GM12878 (cell line): ENCODE measurements around the gene ITGA4. TPM values are rescaled to one million over a fixed set of nuclear protein-coding genes. Genes with fewer than 3 reads are reported as not detected.

Source experiments
- ATAC-seq: fragments of 200-7000 bp; cut with Tn5 transposase; 3 replicates; pipeline ENCODE4 v1.9.1; 2020; ENCODE audit warnings: mild to moderate bottlenecking, moderate library complexity
- BruUV-seq: library from RNA; stranded (reverse); fragments of 400-500 nt; replicated peaks from 2 replicates; lab custom pipeline; 2021; lab: Mats Ljungman, UMichigan
- CTCF ChIA-PET: fragments of 300-600 bp; sonication (Branson Sonifier 250); formaldehyde crosslinking; extraction: SDS; loops from one replicate; lab custom pipeline; 2021; ENCODE audit warnings: inconsistent platforms; lab: Yijun Ruan, JAX
- POLR2A ChIA-PET: fragments of 350-600 bp; formaldehyde crosslinking; extraction: SDS; loops from one replicate; lab custom pipeline; 2021; ENCODE audit warnings: inconsistent platforms; lab: Charles Lee
- RAD21 ChIA-PET: fragments of 300-600 bp; sonication (Branson Sonifier 250); formaldehyde crosslinking; loops from one replicate; lab custom pipeline; 2023; ENCODE audit warnings: antibody characterized with exemption; ENCODE audit not compliant: unreplicated experiment; lab: Charles Lee
- SMC1A ChIA-PET: fragments of 300-600 bp; sonication (Branson Sonifier 250); formaldehyde crosslinking; loops from one replicate; lab custom pipeline; 2023; ENCODE audit not compliant: unreplicated experiment, uncharacterized antibody; lab: Charles Lee
- DNase-seq: peaks from one replicate; pipeline ENCODE4 v3.0.0-alpha.2; 2011; ENCODE audit warnings: low read depth, low spot score
- FAIRE-seq: peaks from 3 replicates; lab custom pipeline; 2011; peaks lifted over from hg19 to GRCh38; lab: Jason Lieb, UNC
- H2AFZ ChIP-seq: 2 replicates; pipeline ENCODE4 v1.6.0; 2011; ENCODE audit warnings: low read depth, low read length, control low read depth; ENCODE audit not compliant: control insufficient read depth
- H3K27ac ChIP-seq: 2 replicates; pipeline ENCODE4 v1.5.1; 2011; ENCODE audit warnings: control low read depth; ENCODE audit not compliant: control insufficient read depth, insufficient read depth
- H3K27me3 ChIP-seq, 2 experiments: replicated peaks in 1 of 2; 2 replicates each; pipeline versions ENCODE4 v1.6.0 to v1.6.1; 2011; ENCODE audit warnings: low read length in 1 of 2; ENCODE audit not compliant: control insufficient read depth in 2 of 2, insufficient read depth in 2 of 2
- H3K36me3 ChIP-seq, 2 experiments: 2 replicates each; pipeline ENCODE4 v1.5.1; 2011; ENCODE audit warnings: low read length in 1 of 2; ENCODE audit not compliant: control insufficient read depth in 2 of 2, insufficient read depth in 2 of 2
- H3K4me1 ChIP-seq: 2 replicates; pipeline ENCODE4 v1.6.1; 2011; ENCODE audit warnings: mild to moderate bottlenecking, low read length, moderate library complexity, mixed read lengths; ENCODE audit not compliant: control insufficient read depth, insufficient read depth
- H3K4me2 ChIP-seq: 2 replicates; pipeline ENCODE4 v1.6.0; 2011; ENCODE audit warnings: control low read depth; ENCODE audit not compliant: control insufficient read depth, insufficient read depth
- H3K4me3 ChIP-seq: fragments of 200-600 bp; sonication (generic); 2 replicates; pipeline ENCODE4 v1.5.1; 2016
- H3K79me2 ChIP-seq: 2 replicates; pipeline ENCODE4 v1.6.0; 2011; ENCODE audit warnings: low read length; ENCODE audit not compliant: control insufficient read depth, insufficient read depth
- H3K9ac ChIP-seq: 2 replicates; pipeline ENCODE4 v1.8.0; 2011; ENCODE audit warnings: low read length, control low read depth, mixed read lengths; ENCODE audit not compliant: control insufficient read depth, insufficient read depth
- H3K9me3 ChIP-seq: replicated peaks from 3 replicates; pipeline ENCODE4 v1.5.1; 2011; ENCODE audit warnings: mild to moderate bottlenecking, low read length; ENCODE audit not compliant: control insufficient read depth, insufficient read depth
- H4K20me1 ChIP-seq: 2 replicates; pipeline ENCODE4 v1.6.0; 2011; ENCODE audit not compliant: control insufficient read depth, insufficient read depth
- RAD21 ChIP-seq: IDR thresholded peaks from 2 replicates; pipeline ENCODE4 v1.6.1; 2011; ENCODE audit warnings: mild to moderate bottlenecking, low read depth, low read length, moderate library complexity; ENCODE audit not compliant: insufficient read depth
- SMC3 ChIP-seq: IDR thresholded peaks from 2 replicates; pipeline ENCODE4 v1.6.1; 2011; ENCODE audit warnings: low read length, improper control_type of control experiment, borderline replicate concordance
- ZBTB4 ChIP-seq: fragments of 450-650 bp; formaldehyde crosslinking; IDR thresholded peaks from 2 replicates; pipeline ENCODE4 v1.4.0; 2022; ENCODE audit warnings: mild to moderate bottlenecking, moderate library complexity
- WGBS: methylation state at CpG from one replicate; pipeline ENCODE4 v1.1.6; 2016; ENCODE audit warnings: low lambda C conversion rate; ENCODE audit not compliant: insufficient replicate concordance, insufficient coverage; ENCODE audit errors: missing lambda C conversion rate; 5-methylcytosine and 5-hydroxymethylcytosine counted together
- in situ Hi-C: fragments of 300-500 bp; cut with MboI; formaldehyde crosslinking; loops from 9 replicates; pipeline ENCODE4 v1.14.3; 2018; ENCODE audit warnings: mixed read lengths
- intact Hi-C: fragments of 100-400 bp; cut with micrococcal nuclease; formaldehyde crosslinking; loops from one replicate; pipeline ENCODE4 v1.14.2; 2022; ENCODE audit not compliant: unreplicated experiment
- polyA plus RNA-seq, 11 experiments: library from polyadenylated mRNA; depleted of rRNA in 4 of 11; unstranded in 6 of 11; stranded (reverse) in 5 of 11; fragments of >200 nt; fragmentation: Nextera tagmentation in 4 of 11; fragmentation: Illumina TruSeq in 1 of 11; extraction: Ambion mirVana in 4 of 11; extraction: Trizol in 1 of 11; gene quantifications; 1 replicate in 1 of 11; 2 replicates in 10 of 11; pipeline versions ENCODE4 v1.2.1 to v1.2.3, GENCODE V29; 2011 to 2016; ENCODE audit warnings: inconsistent platforms in 2 of 11, missing spikeins in 2 of 11, low read depth in 1 of 11
- total RNA-seq, 4 experiments: library from RNA; depleted of rRNA in 3 of 4; stranded (reverse); fragments of >200 nt in 3 of 4; fragmentation: Illumina TruSeq in 1 of 4; extraction: Trizol in 1 of 4; gene quantifications; 2 replicates each; pipeline versions ENCODE4 v1.2.1 to v1.2.3, GENCODE V29; 2013 to 2021
- TF ChIP-seq, protein P1 (sequence below): IDR thresholded peaks from 2 replicates; pipeline ENCODE4 v1.6.1; 2012; ENCODE audit warnings: low read length, inconsistent platforms
- TF ChIP-seq, protein P2 (sequence below), 3 experiments: IDR thresholded peaks in 2 of 3; conservative IDR thresholded peaks in 1 of 3; 2 replicates each; pipeline ENCODE4 v1.5.1; 2011; ENCODE audit warnings: low read depth in 3 of 3, low read length in 3 of 3, mild to moderate bottlenecking in 3 of 3, control low read depth in 2 of 3, moderate library complexity in 2 of 3, inconsistent platforms in 1 of 3, mixed read lengths in 1 of 3; ENCODE audit not compliant: control insufficient read depth in 2 of 3, insufficient read depth in 1 of 3; ENCODE audit errors: extremely low read depth in 1 of 3

The ITGA4 gene
- total and polyA plus RNA-seq, 10 of the 15 experiments (the other 5 are each of a cell fraction or from before 2014, with no cell fraction given): 12.4 to 87.9 (median 63.5) TPM

GRCh38 chr2:181573140-181573736 is 116.1 kb downstream of the ITGA4 start:
- Histone ChIP-seq H3K9me3 (no peaks in the 10 kb centered on the region), H4K20me1 (no peaks in the 10 kb centered on the region), H3K9ac (no peak overlapping the region), H3K4me3 (no peak overlapping the region), H3K4me2 (no peak overlapping the region), H3K27me3 (peaks cover 2 to 3% of the 10 kb centered on the region in 2 experiments; a peak in 2 of 4 replicates), H2AFZ (no peak overlapping the region), H3K4me1 (no peaks in the 10 kb centered on the region), H3K36me3 (no peaks in the 10 kb centered on the region), H3K27ac (no peak overlapping the region), H3K79me2 (no peaks in the 10 kb centered on the region)
- SMC1A ChIA-PET: interaction anchor here (0.7 to 11.5 kb wide), 36 partner anchors 9 to 512 kb away, joined by 3 to 337 read pairs (median 4); no protein-coding TSS in a partner anchor
- BruUV-seq: no TSS peak
- CTCF ChIA-PET: interaction anchor here (0.7 to 10.3 kb wide), 39 partner anchors 9 to 497 kb away, joined by 3 to 359 read pairs (median 5); partner anchors contain the start of gene CERKL
- RAD21 ChIA-PET: interaction anchor here (0.6 to 9.0 kb wide), 22 partner anchors 13 to 492 kb away, joined by 3 to 254 read pairs (median 4); partner anchors contain the start of gene ITGA4
- TF ChIP-seq, protein P1, sequence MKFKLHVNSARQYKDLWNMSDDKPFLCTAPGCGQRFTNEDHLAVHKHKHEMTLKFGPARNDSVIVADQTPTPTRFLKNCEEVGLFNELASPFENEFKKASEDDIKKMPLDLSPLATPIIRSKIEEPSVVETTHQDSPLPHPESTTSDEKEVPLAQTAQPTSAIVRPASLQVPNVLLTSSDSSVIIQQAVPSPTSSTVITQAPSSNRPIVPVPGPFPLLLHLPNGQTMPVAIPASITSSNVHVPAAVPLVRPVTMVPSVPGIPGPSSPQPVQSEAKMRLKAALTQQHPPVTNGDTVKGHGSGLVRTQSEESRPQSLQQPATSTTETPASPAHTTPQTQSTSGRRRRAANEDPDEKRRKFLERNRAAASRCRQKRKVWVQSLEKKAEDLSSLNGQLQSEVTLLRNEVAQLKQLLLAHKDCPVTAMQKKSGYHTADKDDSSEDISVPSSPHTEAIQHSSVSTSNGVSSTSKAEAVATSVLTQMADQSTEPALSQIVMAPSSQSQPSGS: no peak
- TF ChIP-seq, protein P2, sequence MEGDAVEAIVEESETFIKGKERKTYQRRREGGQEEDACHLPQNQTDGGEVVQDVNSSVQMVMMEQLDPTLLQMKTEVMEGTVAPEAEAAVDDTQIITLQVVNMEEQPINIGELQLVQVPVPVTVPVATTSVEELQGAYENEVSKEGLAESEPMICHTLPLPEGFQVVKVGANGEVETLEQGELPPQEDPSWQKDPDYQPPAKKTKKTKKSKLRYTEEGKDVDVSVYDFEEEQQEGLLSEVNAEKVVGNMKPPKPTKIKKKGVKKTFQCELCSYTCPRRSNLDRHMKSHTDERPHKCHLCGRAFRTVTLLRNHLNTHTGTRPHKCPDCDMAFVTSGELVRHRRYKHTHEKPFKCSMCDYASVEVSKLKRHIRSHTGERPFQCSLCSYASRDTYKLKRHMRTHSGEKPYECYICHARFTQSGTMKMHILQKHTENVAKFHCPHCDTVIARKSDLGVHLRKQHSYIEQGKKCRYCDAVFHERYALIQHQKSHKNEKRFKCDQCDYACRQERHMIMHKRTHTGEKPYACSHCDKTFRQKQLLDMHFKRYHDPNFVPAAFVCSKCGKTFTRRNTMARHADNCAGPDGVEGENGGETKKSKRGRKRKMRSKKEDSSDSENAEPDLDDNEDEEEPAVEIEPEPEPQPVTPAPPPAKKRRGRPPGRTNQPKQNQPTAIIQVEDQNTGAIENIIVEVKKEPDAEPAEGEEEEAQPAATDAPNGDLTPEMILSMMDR (IDR thresholded peaks at IDR 0.05 in 2 of 3, conservative IDR thresholded peaks at IDR 0.05 in 1 of 3; ENCODE audit: control insufficient read depth in 2 of 3, extremely low read depth in 1 of 3, insufficient read depth in 1 of 3, low read depth in 3 of 3, low read length in 3 of 3): peak; percentile 20 to 48 (median 37); a peak in 5 of 6 replicates
- TF ChIP-seq RAD21: peak; percentile 47
- TF ChIP-seq SMC3: peak; percentile 54; the same call in 1 of the 2 replicates
- no peak for TF ChIP-seq ZBTB4 (CRISPR knock-in tag)
- FAIRE-seq: no peak
- intact Hi-C loops (loop anchor here (1.0 to 10.0 kb wide), 2 partner anchors 142 to 468 kb away; no protein-coding TSS in a partner anchor), in situ Hi-C loops (no loop called here)
- POLR2A ChIA-PET: interaction anchor here (0.6 to 1.4 kb wide), 3 partner anchors 65 to 297 kb away, joined by 3 to 5 read pairs (median 4); no protein-coding TSS in a partner anchor
- WGBS: 14% methylated on average over 4 of the region's 4 CpGs
- DNase-seq: no peak
- no peak for ATAC-seq
